Tibial nerve (tissue), 3 donors: Measurements from ENCODE around the gene BCO1.

Source experiments
- CTCF ChIP-seq, 5 experiments: fragments of 200-600 bp in 3 of 5; fragments of 450-650 bp in 2 of 5; sonication (generic) in 3 of 5; IDR thresholded peaks; one replicate each; pipeline ENCODE4 v1.5.1; 2016 to 2019; ENCODE audit warnings: antibody characterized with exemption in 5 of 5, mild to moderate bottlenecking in 3 of 5, moderate library complexity in 2 of 5
- POLR2A ChIP-seq, 2 donors: fragments of 450-650 bp; IDR thresholded peaks; one replicate each; pipeline ENCODE4 v1.6.1; 2017; ENCODE audit warnings: antibody characterized with exemption in 2 of 2, mild to moderate bottlenecking in 2 of 2, moderate library complexity in 2 of 2

GRCh38 chr16:81221731-81222130, 16.8 kb upstream of the BCO1 start:
- no peak for TF ChIP-seq CTCF (IDR thresholded peaks at IDR 0.05)
- TF ChIP-seq POLR2A (IDR thresholded peaks at IDR 0.05), result no peak
